SKM-1 treated with dmso at 0.1 percent for 144 hours (cell line): ENCODE measurements around the gene ABCG1.

ENCODE experiments used
- DNase-seq: peaks from one replicate; lab custom pipeline; 2025; ENCODE audit not compliant: unreplicated experiment; lab: John Stamatoyannopoulos, UW

Gene ABCG1

GRCh38 chr21:42191696-42192595 lies 27.0 kb upstream of the ABCG1 start:
- no peak for DNase-seq

GRCh38 chr21:42193131-42193671 lies 25.7 kb upstream of the ABCG1 start:
- DNase-seq = no peak

GRCh38 chr21:42193721-42194120 lies 25.2 kb upstream of the ABCG1 start:
- no peak for DNase-seq

GRCh38 chr21:42194863-42195262 lies 24.1 kb upstream of the ABCG1 start:
- DNase-seq = no peak

- peak; percentile 65 for DNase-seq
Observed at GRCh38 chr21:42195378-42196031, 23.4 kb upstream of the ABCG1 start.

- DNase-seq = peak; percentile 94
Observed at GRCh38 chr21:42198929-42199867, 19.7 kb upstream of the ABCG1 start.

GRCh38 chr21:42199868-42200463 lies 19.0 kb upstream of the ABCG1 start:
- no peak for DNase-seq

- DNase-seq = no peak
Observed at GRCh38 chr21:42200906-42201614, 17.9 kb upstream of the ABCG1 start.

GRCh38 chr21:42201615-42202161 lies 17.3 kb upstream of the ABCG1 start:
- no peak for DNase-seq

- no peak for DNase-seq
Observed at GRCh38 chr21:42202321-42202720, 16.6 kb upstream of the ABCG1 start.

- no peak for DNase-seq
Observed at GRCh38 chr21:42203321-42203720, 15.6 kb upstream of the ABCG1 start.

GRCh38 chr21:42203936-42204335 lies 15.0 kb upstream of the ABCG1 start:
- no peak for DNase-seq

GRCh38 chr21:42207426-42207825 lies 11.5 kb upstream of the ABCG1 start:
- DNase-seq = no peak

GRCh38 chr21:42208036-42208435 lies 10.9 kb upstream of the ABCG1 start:
- DNase-seq = no peak

GRCh38 chr21:42208801-42209490 lies 10.0 kb upstream of the ABCG1 start:
- no peak for DNase-seq

- DNase-seq = no peak
Observed at GRCh38 chr21:42209801-42210479, 9.0 kb upstream of the ABCG1 start.

- no peak for DNase-seq
Observed at GRCh38 chr21:42212266-42212665, 6.7 kb upstream of the ABCG1 start.

GRCh38 chr21:42213082-42213774 lies 5.7 kb upstream of the ABCG1 start:
- no peak for DNase-seq
